Astrocyte of the spinal cord (primary cell): ENCODE measurements around the gene PON3.

ENCODE experiments used
- DNase-seq: peaks from one replicate; pipeline ENCODE4 v3.0.0; 2011; ENCODE audit warnings: low read depth, low spot score
- H3K4me3 ChIP-seq: 2 replicates; pipeline ENCODE4 v1.5.1; 2011; ENCODE audit warnings: low read depth, mild to moderate bottlenecking, low read length, moderate library complexity
- CTCF ChIP-seq: IDR thresholded peaks from 2 replicates; pipeline ENCODE4 v1.5.1; 2012; ENCODE audit warnings: low read depth, mild to moderate bottlenecking, low read length, inconsistent platforms
- in situ Hi-C: cut with HindIII; loops from 2 replicates; pipeline ENCODE4 v1.10.0; 2017; ENCODE audit warnings: low sequenced_read_pairs

Gene PON3

GRCh38 chr7:95317546-95317945 is 78.6 kb downstream of the PON3 start:
- in situ Hi-C loops, result no loop called here
- DNase-seq, result no peak
- no peak overlapping the region for H3K4me3 ChIP-seq
- no peak for TF ChIP-seq CTCF

- no peak for DNase-seq
- in situ Hi-C loops, result no loop called here
- no peak overlapping the region for H3K4me3 ChIP-seq
- TF ChIP-seq CTCF, result no peak
Observed at GRCh38 chr7:95316588-95316987, 79.6 kb downstream of the PON3 start.

- TF ChIP-seq CTCF, result no peak
- in situ Hi-C loops, result no loop called here
- no peak for DNase-seq
- no peak overlapping the region for H3K4me3 ChIP-seq
Observed at GRCh38 chr7:95312561-95312960, 83.6 kb downstream of the PON3 start.

GRCh38 chr7:95311389-95311788 is 84.8 kb downstream of the PON3 start:
- in situ Hi-C loops, result no loop called here
- DNase-seq, result no peak
- TF ChIP-seq CTCF, result no peak
- no peak overlapping the region for H3K4me3 ChIP-seq

GRCh38 chr7:95309951-95310350 is 86.2 kb downstream of the PON3 start:
- no peak overlapping the region for H3K4me3 ChIP-seq
- DNase-seq, result no peak
- in situ Hi-C loops, result no loop called here
- TF ChIP-seq CTCF, result no peak
